HS-5 (cell line): ENCODE measurements around the gene KIF3B.
"Not testable (repeated sequence)": the region's sequence is repeated elsewhere in the genome, so short reads cannot be mapped to it uniquely, and the experiment has no call there.

Experiments used
- DNase-seq: peaks from one replicate; pipeline ENCODE4 v3.0.0-alpha.2; 2012; ENCODE audit warnings: low read depth

The KIF3B gene

DNA sequence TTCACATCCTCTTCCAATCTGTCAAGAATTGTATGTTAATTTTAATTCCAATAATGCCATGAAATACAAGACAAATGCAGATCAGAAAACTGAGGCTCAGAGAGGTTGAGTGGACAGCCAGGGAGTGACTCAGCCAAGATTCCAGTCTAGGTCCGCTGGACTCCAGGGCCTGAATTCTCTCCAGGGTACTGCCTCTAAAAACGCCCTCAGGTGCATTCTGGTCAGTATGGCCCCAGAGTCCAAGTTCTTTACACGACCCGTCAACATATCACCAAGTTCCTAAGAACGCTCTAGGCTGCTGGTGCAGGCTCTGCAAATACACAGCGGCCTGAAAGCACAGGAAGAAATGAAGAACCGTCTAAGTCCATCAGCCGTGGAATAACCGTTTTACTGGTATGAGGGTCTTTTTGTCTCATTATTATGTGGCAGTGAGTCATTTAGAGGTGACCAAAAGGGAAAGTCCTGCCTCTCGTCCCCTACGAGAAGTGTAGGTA, 80.0 kb downstream of the KIF3B start:
- peak; percentile 52 for DNase-seq

DNA sequence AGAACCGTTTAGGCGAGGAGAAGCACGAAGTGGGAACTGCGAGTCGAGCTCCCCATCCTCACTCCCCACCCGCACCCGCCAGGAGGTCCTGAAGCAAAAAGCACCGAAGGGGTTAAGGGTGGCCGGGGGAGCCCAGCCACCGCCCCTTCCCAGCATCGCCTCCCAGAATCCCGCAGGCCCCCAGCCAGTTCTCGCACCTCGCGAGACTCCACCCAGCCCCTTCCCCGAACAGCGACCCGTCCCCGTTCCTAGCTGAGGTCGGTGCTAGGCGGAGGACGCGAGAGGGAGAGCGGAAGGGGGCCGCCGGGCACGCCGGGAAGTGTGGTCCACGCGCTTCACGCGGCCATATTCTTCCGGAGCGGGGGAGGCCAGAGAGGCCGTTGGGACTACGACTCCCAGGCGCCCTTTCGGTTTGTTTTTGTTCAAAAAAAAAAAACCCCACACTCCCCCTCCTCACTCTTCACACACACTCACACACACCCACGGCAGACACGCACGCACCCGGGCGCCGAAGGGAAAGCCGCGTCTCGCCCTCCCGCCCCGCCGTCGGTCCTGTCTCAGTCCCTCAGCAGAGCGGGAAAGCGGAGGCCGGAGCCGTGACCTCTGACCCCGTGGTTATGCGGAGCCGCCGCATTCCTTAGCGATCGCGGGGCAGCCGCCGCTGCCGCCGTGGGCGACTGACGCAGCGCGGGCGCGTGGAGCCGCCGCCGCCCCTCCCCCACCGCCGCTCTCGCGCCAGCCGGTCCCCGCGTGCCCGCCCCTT, 80.6 kb downstream of the KIF3B start, which contains the start of gene ASXL1:
ASXL1 (plus strand) TSS at position 463 of the 763 bp plus-strand sequence. CDS start 445 bp downstream, outside the sequence.
- DNase-seq, result peak; percentile 79

DNA sequence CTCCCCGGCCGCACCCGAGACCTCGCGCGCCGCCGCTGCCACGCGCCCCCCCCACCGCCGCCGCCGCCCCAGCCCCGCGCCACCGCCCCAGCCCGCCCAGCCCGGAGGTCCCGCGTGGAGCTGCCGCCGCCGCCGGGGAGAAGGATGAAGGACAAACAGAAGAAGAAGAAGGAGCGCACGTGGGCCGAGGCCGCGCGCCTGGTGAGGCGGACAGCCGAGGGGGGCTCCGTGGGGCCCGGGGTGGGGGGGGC, 81.1 kb downstream of the KIF3B start:
- no peak for DNase-seq

DNA sequence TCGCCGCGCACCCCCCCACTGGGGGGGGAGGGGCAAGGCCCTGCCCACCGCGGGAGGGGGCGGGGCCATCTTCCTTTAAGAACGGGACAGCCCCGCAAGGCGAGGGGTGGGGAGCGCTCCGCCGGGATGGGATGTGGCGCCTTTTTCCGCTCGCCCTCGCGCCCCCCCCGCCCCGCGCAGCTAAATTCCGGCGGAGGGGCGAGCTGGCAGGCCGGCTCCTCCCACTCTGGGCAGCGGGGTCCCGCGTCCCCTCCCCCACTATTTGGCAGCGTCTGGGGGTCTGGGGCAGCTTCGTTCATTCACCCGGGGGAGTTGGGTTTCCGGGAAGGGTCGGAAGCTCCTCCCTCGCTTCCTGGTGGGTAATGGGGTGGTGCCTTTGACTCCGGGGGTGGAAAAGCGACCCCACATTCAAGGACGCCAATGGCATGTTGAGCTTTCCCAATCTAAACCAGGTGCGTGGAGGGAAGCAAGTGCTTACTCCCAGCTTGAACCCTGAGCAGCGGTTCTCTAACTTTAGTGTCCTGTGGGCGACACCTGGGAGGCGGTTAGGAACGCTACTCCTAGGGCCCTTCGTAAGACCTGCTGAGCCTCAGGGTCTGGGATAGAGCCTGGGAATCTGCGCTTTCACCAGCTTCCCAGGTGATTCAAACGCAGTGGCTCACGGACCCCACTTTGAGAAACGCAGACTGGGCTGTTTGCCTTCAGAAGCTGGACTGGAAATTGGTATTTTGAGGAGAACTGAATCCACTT, 81.6 kb downstream of the KIF3B start:
- DNase-seq, result peak; percentile 22

DNA sequence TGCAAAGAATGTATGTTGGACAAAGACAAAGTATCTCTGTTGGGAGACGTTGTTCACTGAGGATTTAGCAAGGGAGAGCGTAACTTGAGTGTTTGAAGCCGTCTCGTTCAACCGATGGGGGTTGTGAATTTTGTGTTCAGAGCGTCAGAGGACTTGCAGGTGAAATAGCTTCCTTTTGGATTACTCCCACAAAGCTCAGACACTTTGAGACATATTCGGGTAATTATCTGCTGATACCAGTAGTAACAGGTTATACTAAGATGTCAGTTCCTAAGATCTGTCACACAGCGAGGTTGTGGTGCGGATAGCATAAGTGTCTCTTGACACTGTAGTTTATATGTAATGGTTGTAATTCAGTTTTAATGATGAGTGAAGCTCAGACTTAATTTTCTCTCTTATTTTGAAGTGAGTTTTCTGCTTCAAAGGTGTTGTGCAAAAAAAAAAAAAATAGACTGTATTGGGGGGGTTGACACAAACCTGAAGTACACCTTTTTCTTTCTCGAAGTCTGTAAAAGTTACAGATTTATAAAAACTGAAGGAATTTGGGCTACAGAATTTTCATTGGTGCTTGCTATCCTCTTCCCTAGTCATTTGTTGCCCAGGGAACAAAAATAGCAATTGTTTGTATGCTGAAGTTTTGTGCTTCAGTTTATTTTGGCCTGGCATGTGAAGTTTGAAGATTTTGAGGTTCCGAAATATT, 82.3 kb downstream of the KIF3B start:
- peak; percentile 19 for DNase-seq

DNA sequence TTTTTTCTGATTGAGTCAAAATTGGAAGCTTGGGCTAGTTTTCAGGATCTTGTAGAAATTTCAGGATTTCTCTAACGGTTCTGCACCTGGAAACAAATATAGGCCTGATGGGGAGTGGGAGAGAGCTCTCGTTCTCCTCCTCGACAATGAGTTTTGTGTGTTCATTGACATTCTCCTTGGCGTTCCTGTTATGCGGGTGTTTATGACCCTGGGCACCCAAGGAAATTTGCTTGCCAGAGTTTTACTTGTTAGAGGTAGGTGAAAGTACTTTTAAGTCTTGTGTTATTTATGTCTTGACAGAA, 82.8 kb downstream of the KIF3B start:
- no peak for DNase-seq

DNA sequence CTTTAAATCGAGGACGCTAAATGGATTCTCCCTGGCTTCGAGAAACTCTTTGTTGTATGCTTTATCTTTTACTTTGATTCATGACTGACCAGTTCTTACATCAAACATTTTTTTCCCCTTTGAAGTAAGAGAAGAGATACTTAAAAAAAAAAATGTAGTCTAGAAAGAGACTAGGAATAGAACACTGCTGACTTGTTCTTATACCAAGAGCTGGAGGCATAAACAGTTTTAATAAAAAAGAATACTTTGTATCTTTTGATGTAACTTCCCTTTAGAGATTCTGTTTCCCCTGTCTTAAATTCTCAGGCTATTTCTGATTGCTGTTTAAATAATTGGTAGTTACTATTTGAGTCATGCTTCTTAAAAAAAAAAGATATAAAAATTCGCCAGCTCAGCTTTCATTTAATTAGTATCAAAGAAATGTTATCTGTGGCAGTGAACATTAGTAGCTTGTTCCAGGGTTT, 85.5 kb downstream of the KIF3B start:
- no peak for DNase-seq

DNA sequence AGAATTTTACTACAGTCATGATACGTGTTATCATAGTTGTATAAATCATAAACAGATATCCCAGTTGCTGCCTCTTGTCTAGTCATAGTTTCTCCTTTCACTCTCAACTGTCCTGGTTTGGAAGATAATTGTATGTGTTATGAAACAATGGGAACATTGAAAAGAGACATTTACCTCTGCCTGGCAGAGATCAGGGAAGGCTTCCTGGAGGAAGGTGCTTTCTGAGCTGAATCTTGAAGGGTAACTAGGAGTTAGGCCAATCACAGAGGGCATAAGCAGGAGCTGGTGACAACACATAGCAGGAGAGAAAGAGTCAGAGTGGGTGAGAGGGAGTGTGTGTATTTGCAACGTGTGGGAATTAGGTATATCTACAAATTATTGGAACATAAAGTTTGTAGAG, 86.0 kb downstream of the KIF3B start:
- no peak for DNase-seq

DNA sequence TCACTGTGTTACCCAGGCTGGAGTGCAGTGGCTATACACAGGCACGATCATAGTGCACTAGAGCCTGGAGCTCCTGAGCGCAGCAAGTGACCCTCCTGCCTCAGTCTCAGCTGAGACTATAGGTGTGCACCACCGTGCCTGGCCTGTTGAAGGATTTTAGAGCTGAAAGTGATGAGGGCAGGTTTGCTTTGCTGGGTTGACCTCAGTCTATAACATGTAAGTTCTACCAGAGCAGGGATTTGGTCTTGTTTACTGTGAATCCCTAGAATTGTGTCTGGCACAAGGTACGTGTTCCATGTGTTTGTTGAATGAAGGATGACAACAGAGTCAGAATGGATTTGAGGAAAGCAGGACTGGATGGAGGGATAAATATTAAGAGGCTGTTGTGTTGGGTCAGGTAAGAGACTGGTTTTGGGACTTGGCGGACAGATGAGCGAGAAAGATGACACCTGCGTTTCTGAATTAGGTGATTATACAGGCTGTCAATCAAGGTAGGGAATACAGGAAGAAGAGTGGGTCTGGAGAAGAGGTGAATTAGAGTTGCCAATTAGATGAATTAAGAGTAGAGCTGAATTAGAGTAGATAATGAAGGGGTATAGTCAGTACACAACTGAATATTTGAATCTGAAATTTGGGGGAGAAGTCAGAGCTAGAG, 87.2 kb downstream of the KIF3B start:
- DNase-seq, result no peak

DNA sequence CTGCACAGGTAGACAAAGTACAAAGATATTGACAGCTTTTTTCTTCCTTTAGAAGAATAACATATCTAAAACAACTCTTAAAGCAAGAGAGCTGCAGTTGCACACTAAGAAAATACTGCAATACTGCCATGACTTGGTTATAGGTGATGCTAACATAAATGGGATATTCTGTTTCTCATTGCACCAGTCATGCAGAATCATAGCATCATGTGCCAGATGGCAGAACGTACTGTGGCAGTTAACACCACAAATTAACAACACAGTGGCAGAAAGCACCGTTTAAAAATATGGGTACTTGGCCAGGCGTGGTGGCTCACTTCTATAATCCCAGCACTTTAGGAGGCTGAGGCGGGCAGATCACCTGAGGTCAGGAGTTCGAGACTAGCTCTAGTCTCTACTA, 88.1 kb downstream of the KIF3B start:
- DNase-seq, result no peak

DNA sequence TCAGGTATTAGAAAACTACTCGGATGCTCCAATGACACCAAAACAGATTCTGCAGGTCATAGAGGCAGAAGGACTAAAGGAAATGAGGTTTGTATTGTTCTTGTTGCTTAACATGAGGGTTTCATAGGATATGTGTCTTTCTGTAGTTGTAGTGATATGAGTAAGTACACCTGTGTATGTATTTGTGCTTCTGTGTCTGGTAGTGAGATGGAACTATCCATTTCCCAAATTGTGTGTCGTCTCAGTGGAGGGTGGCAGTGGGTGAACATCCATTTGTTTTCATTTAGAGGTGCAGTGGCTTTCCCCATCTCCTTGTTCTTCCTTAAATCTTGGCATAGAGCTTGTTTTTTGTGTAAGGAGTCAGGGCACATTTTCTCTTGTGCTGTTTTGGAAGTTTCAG, 88.9 kb downstream of the KIF3B start:
- no peak for DNase-seq

DNA sequence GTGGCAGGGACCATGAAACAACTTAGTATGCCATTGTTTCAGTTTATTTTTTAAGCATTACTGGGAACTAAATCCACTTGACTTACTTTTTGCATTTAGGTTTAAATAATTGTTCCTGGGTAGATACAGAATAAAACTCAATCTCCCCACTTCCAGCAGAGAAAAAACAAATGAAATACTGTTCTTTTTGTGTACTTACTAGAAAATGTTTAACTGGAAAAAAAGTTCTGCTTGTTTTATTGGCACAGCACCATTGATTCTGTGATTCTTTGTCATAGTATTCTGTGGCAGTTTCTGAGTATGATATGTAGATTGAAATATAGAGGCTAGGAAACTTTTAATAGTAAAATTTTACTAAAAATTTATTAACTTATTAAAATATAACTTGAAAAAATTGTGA, 90.9 kb downstream of the KIF3B start:
- no peak for DNase-seq

DNA sequence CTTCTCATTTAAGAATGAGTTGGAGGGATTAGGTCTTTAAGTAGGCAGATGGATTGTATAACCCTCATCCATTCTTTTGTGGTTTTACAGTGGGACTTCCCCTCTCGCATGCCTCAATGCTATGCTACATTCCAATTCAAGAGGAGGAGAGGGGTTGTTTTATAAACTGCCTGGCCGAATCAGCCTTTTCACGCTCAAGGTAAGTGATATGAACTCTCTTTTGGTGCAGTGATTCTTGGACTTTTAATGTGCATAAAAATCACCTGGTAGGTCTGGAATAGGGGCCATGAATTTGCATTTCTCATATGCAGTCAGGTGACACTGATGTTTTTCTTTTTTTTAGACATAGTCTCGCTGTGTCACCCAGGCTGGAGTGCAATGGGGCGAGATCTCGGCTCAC, 91.5 kb downstream of the KIF3B start:
- no peak for DNase-seq

DNA sequence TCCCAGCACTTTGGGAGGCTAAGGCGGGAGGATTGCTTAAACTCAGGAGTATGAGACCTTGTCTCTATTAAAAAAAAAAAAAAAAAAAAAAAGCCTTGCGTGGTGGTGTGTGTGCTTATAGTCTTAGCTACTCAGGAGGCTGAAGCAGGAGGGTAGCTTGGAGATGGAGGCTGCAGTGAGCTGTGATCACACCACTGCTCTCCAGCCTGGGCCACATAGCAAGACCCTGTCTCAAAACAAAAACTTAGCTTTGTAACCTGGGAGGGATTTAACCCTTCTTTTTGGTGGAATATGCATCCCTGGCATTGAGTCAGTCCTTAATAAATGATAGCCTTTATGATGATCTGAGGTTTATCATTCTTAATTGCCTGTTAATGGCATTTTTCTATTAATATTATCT, 93.4 kb downstream of the KIF3B start:
- DNase-seq, result no peak

DNA sequence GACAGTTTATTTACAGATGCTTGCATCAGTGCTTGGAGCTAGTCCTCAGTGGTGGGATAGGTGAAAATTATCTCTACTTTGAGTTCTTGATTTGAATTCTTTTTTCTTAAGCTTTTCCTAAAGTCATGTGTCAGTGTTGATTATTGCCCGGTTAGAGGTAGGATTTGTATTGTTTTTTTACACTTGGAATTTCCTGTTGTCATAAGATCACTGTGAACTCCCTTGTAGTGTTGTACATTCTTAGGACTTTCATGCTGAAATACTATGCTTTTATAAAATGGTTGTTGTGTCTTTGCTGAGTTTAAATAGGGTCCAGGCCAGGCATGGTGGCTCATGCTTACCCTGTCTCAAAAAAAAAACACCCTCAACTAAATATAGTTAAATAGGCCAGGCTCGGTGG, 101.0 kb downstream of the KIF3B start:
- no peak for DNase-seq

DNA sequence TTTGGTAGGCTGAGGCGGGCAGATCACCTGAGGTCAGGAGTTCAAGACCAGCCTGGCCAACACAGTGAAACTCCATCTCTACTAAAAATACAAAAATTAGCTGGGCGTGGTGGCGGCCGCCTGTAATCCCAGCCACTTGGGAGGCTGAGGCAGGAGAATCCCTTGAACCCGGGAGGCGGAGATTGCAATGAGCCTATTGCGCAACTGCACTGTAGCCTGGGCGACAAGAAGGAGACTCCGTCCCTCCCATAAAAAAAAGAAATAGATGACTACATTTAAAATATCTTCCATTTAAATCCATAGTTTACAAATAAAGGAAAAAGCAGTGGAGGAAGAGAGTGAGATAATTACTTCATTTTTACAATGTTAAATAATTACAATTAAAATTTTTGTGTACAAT, 102.6 kb downstream of the KIF3B start:
- DNase-seq, result not testable (repeated sequence)

DNA sequence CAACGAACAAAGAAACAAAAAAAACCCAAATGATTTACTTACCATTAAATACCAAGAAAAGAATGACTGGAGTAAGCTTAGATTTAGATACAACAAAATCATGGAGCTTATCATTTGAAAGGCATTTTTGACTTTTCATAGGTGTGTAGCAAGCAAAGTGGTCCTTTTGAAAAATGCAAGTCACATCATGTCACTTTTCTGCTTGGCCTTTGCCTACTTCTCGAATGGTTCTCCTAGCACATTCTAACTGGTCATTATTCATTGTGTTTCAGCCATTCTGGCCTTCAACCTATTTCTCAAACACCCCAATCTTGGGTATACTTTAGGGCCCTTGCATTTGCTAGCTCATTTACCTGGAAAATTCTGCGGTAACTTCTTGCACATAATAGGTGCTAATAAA, 103.3 kb downstream of the KIF3B start:
- DNase-seq, result no peak

DNA sequence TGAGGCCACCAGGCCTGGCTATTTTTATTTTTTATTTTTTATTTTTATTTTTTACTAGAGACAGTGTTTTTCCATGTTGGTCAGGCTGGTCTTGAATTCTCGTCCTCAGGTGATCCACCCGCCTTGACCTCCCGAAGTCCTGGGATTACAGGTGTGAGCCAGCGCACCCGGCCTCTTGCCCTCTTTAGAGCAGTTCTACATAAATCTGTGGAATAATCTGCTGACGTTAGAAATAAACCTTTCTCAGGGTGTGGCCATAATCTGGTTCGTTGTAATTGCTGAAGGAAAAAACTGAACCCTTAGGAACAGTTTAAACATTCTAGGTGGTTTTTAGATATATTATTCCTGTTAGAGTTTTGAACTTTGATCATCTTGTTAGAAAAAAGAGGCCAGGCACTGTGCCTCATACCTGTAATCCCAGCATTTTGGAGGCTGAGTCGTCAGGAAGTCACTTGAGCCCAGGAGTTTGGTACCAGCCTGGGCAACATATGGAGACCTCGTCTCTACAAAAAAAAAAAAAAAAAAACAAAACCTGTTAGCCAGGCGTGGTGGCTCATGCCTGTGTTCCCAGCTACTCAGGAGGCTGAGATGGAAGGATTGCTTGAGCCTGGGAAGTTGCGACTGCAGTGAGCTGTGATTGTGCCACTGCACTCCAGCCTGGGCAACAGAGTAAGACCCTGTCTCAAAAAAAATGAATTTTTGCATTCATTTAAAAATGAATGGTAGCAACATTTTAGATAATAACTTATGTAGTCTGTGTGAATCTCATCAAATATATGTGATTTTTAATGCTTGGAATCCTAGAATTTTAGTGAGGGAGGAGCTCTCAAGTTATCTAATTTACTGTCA, 104.9 kb downstream of the KIF3B start:
- DNase-seq, result no peak

DNA sequence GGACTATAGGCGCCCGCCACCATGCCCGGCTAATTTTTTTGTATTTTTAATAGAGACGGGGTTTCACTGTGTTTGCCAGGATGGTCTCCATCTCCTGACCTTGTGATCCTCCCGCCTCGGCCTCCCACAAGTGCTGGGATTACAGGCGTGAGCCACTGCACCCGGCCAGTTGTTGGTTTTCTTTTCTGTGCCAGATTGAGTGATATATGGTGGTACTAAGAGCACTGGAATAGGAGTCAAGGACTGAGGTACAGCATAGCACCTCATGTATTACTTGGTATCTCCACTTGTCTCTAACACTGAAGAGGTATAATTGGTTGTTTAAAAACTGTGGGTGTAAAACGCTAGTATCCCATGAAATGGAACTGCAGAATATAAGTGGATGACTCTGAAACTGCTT, 106.0 kb downstream of the KIF3B start:
- DNase-seq, result not testable (repeated sequence)
